NCI-H1105 (cell line): Measurements from ENCODE around the gene SDK1.

Experiments used
- DNase-seq: peaks from one replicate; lab custom pipeline; 2025; lab: John Stamatoyannopoulos, UW

Gene SDK1

DNA sequence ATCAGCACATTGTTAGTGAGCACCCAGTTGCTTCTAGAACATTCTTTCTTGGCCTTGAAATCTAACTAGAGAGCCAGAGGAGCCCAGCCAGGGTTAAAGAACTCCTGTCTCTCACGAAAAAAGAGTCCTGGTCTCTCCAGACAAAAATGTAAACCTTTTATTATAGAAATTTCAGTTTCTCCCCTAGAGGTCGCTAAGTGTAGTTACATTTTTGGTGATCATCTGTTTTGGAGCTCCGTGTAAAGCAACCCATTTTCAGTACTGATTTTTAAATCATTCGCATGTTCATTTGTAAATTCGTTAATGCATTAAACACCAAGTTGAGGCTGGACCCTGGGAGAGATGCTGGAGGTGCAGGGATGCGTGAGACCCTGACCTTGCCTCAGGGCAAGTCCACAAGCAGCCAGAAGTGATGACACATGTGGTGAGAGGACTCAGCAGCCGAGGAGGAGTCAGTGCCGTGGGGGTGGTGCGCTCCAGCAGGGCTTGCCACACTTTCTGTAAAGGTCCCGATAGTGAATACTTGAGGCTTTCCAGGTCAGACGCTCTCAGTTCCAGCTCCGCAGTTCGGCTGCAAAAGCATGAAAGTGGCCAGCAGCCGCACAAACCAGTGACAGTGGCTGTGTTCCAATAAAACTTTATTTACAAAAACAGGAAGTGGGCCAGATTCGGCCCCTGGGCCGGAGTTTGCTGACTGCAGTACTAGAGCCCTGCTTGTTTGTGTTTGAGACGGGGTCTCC lies 802.5 kb downstream of the SDK1 start:
- DNase-seq, result no peak

DNA sequence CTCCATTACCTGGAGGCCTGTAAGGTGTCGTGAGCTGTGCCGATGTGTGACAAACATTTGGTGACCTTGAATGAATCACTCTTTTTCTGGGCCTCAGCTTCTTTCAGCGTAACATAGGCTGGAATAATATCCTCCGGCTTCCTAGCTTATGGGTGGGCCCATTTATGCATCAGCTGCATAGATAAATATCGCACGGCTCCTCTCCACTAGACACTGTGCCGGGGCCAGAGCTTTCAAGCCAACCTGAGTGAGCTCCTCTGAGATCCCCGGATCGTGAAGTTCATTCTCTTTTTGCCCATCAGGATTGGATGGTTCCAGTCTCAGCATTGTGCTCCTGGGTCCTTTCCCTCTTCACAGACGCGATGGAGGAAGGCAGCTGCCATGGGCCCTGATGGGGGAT lies 806.8 kb downstream of the SDK1 start:
- no peak for DNase-seq

DNA sequence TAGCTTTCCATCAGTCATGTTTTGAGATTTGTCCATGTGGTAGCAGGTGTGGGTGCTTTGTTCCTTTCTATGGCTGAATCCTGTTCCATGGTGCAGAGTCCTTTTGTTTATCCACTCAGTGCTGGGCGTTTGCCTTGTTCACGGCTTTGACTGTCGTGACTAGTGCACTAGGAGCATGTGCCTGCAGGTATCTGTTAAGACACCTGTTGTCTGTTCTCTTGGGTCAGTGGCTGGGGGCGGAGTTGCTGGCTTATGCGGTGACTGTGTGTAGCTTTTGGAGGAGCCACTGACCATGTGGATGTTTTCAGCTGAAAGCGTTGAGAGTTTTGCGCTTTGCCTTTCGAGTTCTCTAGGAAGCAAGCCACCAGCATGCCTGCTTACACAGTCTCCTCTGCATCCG lies 807.9 kb downstream of the SDK1 start:
- no peak for DNase-seq

DNA sequence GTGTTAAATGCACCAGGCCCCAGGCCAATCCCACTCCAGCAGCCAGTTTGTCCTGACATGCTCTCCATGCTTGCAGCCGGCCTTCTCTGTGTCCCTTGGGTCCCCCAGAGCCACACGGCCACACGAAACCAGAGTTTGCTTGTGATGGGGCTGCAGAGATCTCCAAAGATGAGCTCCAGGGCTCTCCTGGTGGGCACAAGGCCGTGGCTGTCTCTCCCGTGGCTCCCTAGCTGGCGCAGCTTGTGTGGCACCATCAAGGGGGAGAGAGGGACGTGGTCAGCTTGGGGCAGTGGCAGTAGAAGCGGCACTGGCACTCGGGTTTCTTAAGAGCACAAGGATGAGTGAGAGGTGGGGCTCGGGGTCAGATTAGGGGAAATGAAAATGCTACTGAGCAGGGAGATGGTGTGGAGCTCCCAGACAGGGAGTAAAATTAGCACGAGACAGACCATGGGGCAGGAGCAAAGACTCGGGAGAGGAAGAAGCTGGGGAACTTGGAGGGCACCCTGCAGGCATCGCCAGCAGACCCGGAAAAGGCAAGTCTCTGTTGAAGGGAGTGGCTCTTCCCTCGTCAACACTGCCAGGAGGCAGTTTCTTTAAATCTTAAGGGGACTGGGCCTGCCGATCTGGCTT lies 808.5 kb downstream of the SDK1 start:
- DNase-seq, result no peak

DNA sequence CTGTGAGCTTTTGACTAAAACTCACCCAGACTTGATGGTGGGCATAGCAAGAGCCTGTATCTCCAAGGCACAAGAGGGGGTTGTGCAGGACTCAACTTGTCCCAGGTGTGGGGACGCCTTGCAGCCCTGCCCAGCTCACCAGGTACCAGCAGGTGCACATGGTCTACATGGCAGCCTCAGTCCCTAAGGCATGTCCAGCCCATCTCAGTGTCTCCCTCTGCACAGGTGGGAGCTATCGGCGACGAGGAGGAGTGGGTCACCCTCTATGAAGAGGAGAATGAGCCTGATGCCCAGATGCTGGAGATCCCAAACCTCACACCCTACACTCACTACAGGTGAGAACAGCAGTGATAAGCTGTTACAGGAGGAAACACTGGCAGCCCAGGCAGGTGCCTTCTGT lies 809.4 kb downstream of the SDK1 start:
- DNase-seq, result no peak

DNA sequence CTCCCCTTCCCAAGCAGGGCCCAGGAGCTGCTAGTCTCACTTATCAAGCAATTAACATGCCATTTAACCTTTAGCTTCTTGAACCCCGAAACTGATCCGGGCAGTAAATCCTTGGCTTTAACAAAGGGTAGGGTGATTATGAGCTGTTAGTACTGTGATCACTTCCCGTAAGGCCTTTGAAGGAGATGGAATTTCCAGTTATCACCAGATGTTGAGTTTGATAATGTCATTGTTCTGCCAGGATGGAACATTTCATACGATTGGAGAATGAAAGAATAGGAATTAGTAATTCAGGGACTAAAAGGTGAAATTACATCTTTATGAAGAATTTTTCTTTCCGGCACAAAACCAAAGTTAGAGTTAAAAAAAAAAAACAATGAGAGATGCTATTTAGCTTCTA lies 810.1 kb downstream of the SDK1 start:
- DNase-seq, result no peak

DNA sequence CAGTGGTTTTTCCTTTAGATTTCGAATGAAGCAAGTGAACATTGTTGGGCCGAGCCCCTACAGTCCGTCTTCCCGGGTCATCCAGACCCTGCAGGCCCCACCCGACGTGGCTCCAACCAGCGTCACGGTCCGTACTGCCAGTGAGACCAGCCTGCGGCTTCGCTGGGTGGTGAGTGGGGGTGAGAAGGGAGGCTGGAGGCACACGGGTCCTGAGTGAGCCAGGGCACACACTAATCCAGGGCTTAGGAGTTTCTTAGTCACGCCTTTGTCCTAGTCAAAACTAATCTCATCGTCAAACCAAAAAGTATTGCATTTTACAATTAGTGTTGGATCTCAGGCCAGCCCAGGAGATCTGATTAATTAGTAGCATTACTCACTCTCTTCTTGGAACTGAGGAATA lies 812.2 kb downstream of the SDK1 start:
- no peak for DNase-seq

DNA sequence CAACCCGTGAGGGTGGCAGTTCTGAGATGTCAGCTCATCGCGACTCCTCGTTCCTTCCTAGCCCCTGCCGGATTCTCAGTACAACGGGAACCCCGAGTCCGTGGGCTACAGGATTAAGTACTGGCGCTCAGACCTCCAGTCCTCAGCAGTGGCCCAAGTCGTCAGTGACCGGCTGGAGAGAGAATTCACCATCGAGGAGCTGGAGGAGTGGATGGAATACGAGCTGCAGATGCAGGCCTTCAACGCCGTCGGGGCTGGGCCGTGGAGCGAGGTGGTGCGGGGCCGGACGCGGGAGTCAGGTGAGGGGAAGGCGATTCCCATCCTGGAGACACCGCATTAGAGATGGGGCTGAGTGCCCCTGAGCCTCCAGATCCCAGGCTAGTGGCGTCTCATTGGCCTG lies 812.9 kb downstream of the SDK1 start:
- DNase-seq, result no peak

DNA sequence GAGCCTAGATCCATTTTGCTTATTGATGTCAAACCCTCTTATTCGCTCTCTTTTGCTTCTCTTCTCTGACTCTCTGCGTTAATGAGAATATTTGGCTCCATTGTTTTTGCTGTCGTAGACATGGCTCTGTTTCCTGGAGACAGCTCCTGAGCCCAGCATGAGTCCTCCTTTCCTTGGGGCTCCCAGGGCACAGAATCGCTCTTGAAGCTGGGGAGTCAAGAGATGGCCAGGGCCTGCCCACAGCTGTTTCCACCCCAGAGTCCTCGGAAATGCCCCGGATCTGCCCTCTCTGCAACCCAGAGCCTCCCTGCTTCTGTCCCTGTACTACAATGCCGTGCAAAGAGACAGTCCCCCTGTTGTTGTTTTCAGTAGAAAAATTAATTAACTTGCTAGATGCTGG lies 814.4 kb downstream of the SDK1 start:
- no peak for DNase-seq

DNA sequence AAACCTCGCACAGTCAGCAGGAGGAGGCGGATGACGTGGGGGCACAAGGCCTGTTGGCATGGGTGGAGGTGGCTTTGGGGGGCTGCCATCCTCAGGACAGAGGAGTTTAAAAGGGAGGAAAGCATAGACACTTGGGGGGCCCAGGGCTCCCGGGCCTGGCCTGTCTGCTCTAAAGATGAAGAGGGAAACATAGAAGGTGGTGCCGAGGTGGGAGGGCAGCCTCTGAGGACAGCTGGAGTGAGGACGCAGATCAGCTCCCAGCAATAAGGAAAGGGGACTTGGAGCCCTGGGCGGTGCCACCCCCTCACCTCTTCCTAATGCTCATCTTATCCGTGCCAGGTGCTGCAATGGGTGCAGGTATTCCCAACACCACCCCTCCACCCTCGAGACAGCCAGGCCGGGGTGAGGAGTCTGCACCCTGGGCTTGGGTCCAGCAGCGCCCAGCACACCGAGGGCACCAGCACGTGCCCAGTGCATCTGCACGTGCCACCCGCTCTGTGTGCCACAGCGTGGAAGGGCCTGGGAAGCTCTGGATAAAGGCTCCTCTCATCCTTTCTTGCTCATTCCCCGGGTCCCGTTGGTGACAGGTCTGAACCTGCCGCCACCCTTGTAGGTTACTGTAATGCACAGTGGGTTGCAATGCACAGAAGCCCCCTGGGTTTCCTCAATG lies 815.0 kb downstream of the SDK1 start:
- no peak for DNase-seq

DNA sequence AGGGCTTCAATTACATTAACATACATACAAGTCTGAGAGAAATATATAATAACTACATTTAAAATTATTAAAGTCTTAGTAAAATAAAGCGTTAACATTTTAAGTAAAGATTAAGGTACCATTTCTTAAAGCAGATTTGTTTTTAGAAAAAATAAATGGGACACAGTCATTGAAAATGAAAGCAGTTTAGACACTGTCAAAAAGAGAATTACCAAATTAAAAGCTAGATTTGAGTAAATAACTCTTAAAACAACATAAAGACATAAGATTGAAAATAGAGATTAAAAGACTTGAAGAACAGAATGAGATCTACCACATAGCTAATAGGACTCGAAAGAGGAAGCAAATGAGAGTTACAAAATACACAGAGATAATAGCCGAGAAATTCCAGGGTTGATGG lies 818.8 kb downstream of the SDK1 start:
- no peak for DNase-seq

DNA sequence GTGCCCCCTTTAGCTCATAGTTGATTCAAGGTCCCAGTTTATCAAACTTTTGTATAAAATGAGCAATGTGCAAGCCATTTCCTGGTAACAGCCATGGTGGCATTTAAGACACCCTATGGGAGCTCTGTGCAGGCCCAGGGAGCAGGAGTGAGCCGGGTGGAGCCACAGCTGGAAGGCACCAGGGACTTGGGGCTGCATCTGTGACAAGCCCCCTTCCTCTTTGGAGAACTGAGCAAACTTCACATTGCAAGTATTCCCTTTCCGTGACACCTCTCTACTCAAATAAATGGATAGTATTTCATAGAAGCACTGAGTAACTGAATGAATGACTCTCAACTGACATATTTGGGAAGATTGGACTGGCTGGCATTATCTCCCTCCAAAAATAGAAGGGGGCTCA lies 822.3 kb downstream of the SDK1 start:
- no peak for DNase-seq

DNA sequence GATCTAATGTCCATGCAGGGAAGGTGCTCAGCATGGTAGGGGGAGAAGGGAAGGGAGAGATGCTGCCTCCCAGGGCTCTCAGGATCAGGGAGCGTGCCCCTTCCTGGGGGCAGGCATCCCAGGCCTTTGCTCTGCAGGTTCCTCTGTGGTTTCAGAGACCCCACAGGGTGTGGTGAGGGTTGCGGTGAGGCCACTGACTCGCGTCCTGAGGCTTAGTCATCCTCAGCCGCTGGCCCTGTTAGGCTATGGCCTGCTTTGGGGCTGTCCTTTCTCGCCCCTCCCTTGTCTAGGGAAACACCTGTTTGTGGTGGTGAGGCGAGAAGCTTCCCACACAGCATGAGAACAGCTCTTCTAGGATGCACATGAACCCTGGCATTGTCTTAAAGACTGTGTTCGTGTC lies 822.8 kb downstream of the SDK1 start:
- DNase-seq, result no peak

DNA sequence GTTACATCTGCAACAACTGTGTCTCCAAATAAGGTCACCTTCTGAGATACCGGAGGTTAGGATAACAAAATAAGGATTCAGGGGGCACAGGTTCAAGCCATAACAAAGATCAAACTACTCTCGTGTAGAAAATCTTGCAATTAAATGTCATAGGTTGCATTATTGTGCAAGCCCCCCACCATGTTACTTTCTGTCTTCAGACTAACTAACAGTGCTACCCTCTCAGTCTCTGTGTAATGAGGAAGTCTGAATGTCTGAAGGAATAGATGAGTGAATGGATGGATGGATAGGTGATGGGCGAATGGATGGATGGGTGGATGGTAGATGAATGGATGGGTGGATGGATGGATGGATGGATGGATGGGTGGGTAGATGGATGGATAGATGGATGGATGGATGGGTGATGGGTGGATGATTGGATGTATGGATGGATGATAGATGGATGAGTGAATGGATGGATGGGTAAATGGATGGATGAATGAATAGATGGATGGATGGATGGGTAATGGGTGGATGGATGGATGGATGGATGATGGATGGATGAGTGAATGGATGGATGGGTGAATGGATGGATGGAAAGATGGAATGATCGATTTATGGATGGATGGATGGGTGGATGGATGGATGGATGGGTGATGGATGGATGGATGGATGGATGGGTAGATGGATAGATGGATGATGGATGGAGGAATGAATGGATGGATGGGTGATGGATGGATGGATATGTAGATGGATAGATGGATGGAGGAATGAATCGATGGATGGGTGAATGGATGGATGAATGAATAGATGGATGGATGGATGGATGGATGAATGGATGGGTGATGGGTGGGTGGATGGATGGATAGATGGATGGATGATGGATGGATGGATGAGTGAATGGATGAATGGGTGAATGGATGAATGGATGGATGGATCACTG lies 823.8 kb downstream of the SDK1 start:
- no peak for DNase-seq

DNA sequence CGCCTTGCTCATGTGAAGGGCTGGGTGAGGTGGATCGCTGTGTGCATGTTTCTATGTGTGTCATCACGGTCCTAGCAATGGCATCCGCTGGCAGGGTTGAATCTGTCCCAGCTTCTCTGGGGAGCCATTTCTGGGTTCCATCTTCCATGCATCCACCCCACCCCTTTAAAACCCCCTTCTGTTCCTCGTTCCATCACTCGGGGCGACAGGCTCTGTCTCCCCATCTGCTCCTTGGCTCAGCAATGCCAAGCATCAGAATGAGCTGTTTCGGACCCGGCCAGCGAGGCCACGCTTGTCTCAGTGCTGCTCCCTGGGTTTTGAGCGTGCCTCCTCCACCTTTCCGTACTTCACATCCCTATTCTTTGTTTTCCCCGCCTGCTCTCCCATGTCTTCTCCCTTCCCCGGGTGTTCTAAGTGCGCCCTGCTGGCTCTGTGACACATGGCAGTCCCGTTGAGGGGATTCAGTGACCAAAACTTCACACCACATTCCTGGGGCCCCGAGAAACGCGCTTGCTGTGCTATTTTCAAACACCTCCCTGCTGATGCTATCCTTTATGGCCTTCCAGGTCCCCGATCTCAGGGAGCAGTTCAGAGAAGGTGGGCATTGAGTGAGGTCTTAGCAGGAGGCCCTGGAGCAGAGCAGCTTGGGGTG lies 827.0 kb downstream of the SDK1 start:
- no peak for DNase-seq

DNA sequence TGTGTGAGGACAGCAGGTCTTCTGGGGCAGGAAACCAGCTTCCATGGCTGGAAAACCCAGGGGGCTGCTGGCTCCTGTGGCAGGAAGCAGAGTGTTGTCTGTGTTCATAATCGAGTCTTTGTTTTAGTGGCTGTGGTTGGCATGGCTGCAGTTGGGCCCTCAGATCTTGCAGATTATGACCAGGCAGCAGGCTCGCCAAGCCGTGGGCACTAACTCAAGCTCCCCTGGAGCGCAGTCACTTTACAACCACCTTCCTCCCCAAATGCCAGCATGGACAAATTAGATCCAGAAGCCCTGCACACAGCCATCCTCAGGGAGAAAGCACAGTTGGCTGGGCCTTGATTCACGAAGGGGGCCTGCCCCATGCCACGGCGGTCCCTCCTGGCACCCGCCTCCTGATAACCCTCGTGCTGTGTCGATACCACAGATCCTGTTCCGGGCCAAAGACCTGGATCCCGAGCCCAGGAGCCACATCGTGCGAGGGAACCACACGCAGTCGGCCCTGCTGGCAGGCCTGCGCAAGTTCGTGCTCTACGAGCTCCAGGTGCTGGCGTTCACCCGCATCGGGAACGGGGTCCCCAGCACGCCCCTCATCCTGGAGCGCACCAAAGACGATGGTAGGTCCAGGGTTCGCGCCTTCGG lies 828.5 kb downstream of the SDK1 start:
- peak; percentile 31 for DNase-seq

DNA sequence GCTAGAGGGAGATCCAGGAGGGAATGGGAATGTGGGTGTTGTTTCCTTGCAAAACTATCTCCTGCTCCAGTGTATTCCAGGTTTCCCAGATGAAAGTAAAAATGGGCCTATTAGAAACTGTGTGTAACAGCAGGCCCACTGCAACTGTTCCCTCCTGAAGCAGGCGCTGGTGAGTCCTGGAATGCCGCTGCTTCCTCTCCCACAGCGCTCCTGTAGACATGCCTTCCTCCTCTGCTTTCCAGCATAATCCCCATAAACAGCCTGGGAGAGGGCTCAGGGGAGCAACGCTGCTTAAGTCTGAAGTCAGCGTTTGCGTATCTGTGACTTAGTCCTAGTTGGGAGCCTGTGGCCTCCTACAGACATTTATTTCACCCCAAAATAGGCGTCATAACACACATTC lies 830.0 kb downstream of the SDK1 start:
- DNase-seq, result no peak

DNA sequence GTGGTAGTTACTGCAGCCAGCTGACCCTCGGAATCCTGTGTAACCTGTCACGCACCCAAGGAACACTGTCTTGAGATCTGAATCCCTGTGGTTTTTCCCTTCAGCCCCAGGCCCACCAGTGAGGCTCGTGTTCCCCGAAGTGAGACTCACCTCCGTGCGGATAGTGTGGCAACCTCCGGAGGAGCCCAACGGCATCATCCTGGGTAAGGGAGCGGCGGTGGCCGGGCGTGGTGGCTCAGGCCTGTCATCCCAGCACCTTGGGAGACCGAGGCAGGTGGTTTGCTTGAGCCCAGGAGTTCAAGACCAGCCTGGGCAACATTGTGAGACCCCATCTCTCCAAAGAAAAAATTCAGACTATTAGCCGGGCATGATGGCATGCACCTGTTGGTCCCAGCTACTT lies 831.2 kb downstream of the SDK1 start:
- no peak for DNase-seq

DNA sequence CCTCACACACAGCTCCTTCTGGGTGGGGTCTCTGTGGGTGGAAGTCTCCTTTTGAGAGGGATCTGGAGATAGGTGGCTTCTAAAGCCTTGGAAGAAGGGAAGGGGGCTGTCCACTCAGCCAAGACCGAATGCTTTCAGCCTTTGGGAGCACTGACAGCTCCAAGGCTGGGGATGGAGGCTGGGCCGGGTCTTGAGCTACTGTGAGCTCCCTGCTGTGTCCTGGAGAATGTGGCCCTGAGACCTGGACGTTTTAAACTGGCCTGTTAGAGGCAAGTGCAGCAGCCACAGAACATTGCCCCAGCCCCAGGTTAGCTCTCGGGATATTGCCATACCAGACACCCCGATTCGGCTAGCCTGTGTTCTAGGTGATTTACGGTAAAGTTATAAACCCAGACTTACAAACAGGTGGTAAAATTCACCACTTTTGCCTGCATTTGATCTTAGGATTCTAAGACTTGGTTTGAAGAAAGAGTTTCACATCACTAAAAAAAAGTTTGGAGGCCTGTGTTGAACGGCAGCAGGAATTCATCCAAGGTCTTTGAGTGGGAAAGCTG lies 832.5 kb downstream of the SDK1 start:
- no peak for DNase-seq

DNA sequence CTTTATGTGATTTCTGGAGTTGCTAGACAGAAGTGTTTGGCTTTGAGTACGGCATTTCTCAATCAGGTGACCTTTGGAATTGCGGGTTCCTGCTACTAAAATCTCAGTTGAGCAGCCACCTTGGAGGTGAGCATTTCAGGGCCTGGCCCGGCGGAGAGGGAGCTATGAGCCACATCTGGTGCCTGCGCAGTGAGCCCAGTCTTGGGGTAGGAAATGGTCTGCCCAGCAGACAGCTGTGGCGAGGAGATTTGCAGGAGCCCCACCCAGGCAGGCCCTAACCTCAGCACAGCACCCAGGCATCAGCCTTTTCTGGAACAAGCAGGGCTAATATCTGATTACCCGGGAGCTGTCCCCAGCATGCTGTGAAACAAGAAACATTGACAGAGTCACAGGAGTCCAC lies 833.2 kb downstream of the SDK1 start:
- no peak for DNase-seq

DNA sequence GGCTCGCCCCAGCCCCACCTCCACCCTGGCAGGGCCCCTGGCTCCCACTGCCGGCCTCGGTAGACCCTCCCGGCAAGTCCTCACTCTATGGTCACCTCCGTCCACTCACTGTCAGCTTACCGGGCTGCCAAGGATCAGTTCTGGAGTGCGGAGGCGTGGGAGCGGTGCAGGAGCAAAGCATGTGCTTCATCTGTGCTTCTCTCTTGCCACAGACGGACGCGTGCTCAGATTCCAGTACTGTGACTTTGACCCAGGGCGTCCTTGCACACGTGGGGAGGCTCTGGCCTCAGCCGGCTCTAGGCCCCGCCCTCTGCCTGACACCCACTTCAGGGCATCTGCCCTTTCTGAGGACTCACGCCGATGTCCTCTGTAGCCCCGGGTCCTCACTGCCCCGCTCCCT lies 833.6 kb downstream of the SDK1 start:
- DNase-seq, result no peak
